HG03066 (cell line): ENCODE results near the gene DHX30.
"Not testable (repeated sequence)": the region's sequence is repeated elsewhere in the genome, so short reads cannot be mapped to it uniquely, and the experiment has no call there.

Experiments
- ATAC-seq: cut with Tn5 transposase; IDR thresholded peaks from one replicate; pipeline ENCODE4 v1.9.1; 2021; ENCODE audit warnings: low read depth; ENCODE audit not compliant: unreplicated experiment

The DHX30 gene

GRCh38 chr3:47882338-47882737 lies 79.4 kb downstream of the DHX30 start:
- ATAC-seq: no peak

DNA sequence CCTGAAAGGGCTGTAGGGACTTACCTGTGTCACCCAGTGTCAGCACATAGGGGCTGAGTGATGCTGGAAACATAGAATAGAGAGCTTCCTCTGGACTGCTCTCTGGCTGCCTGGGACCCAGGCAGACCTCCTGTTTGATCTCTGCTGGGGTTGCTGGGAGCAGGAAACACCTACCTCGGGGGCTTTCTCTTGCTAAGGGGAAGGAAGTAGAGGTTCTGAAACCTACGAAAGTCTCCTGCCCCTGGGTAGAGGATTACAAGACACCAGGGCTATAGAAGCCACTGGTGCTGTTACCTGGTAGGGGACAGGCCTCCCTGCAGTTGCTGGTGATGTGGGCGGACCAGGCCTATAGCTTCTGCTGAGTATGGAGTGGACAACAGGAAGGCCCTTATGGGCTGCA lies 81.7 kb downstream of the DHX30 start:
- no peak for ATAC-seq

DNA sequence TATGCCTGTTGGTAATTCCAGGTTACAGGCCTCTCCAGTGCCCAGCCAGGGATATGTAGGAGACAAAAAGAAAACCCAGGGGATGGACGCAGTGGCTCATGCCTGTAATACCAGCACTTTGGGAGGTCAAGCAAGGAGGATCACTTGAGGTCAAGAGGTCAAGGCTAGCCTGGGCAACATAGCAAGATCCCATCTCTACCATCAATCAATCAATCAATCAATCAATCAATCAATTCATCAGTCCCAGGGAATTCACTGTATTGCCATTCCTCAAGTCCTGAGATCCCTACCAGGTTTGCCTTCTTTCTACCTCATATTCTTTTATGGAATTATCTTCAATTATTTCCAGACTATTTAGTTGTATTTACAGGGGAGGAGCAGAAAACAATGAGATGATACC lies 82.2 kb downstream of the DHX30 start:
- no peak for ATAC-seq

DNA sequence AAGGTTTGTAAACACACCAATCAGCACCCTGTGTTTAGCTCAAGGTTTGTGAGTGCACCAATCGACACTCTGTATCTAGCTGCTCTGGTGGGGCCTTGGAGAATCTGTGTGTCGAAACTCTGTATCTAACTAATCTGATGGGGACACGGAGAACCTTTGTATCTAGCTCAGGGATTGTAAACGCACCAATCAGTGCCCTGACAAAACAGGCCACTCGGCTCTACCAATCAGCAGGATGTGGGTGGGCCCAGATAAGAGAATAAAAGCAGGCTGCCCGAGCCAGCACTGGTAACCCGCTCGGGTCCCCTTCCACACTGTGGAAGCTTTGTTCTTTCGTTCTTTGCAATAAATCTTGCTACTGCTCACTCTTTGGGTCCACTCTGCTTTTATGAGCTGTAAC lies 85.1 kb downstream of the DHX30 start:
- ATAC-seq: not testable (repeated sequence)

DNA sequence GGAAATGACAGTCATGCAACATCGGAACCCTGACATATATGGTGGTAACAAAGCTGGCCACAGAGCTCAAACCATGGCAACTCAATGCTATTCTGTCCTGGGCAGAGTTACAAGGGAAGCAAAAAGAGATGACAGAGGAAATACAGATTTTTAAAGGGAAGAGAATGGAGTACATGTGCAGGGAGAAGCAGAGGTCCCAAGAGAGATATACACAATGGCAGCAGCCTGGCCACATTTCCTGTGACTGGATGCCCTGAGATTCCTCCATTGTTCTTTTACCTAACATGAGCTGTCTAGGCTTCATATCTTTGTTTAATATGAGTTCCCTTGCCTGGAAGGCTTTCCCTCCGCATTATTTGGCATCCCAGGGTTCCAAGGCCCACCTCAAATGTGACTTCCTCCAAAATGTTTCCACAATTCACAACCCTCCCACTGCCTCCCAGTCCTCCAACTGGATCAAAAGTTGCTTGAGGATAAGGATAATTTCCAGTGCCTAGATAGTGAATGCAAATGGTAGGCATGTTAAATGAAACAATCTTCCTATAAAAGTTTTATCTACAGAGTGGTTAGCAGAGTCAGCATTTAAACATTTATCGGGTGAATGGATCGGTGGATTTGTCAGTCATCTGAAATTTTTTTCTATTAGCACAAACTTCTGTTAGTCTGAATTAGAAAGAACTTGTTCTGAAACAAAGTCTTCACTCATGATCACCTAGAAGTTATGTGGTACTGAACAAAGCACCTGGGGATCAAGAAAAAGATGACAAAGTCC lies 86.2 kb downstream of the DHX30 start:
- no peak for ATAC-seq

GRCh38 chr3:47890126-47890827 lies 87.3 kb downstream of the DHX30 start:
- ATAC-seq: no peak

DNA sequence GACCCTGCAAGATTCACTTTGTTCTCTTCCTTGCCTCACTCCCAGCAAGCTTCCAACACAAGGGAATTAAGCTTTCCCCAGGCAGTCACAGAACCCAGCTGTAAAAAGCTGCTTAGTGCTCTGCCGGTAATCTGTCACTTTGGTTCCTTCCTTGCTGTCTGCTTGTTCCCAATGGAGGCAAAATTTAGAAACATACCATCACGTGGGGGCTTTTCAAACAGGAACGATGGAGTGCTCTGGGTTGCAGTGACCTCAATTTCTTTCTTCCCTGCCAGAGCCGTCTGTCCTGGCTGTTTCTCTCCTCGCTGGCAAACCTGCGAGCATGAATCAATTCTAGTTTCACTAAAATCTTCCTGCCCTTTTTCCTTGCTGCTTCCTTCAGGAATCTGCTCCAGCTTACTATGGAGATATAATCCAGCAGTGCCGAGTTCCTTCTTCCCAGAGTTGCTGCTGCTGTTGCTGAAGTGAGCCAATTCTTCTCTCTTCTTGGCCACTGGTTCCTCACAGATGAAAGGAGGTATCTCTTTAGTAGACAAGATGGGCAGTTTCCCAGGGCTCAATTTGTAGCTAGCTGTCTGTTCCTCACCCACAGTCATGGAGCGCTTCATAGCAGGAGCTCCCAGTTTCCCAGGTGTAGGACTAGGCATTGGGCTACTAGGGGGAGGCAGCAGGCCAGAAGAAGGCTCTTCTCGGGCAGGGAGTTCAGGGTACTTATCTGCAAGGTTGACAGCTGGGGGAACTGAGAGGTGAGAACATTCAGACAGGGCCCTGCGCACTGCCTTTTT lies 88.1 kb downstream of the DHX30 start:
- ATAC-seq: no peak

DNA sequence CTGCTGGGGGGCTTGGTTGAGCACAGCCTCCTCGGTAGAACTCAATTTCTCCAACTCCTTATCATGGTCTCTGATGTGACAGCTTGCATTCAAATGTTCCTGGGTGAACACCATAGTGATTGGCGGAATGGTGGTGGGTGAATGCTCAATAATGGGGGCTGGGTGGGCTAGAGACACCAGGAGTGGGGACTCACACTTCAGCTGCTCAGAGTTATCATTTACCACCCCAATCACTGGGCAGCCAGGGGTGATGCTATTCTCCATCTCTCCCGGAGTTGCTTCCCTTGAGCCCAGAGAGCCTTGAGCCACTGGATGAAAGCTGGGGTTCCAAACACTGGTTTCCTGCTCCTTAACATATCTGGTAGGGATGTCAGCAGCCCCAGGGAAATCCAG lies 88.7 kb downstream of the DHX30 start:
- ATAC-seq: no peak

DNA sequence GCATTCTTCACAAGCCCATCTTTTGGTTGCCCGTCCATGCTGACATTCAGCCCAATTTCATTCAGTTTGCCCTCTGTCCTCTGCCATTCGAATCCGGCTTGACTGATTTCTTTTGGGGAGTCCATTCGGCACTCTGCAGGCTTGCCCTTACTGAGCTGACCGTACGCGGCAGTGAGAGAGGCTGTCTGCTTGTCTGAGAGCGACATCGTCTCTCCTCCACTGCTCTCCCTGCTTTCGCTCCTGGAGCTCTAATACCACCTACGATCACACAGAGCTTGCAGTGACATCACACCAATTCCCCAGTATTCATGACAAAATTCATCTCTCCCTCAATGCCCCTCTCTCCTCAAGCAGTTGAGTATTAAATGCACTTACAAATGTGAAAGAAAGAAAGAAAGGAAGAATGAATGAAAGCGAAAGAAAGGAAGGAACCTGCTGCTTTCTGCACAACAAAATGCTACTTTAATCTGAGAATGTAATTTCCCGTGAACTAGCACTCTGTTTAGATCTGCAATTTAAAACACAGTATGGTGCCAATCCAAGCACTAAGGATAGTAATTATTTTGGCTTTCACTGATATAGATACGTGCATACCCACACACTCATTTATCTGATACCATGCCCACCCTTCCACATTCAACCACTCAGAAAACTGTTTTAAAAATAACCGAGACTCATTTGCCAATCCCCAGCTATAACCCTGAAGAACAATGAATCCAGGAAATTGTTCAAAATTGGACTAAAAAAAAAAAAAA lies 89.5 kb downstream of the DHX30 start:
- ATAC-seq: no peak

- no peak for ATAC-seq
Observed at GRCh38 chr3:47895241-47895640, 92.3 kb downstream of the DHX30 start.

- ATAC-seq: no peak
Observed at GRCh38 chr3:47896736-47897135, 93.8 kb downstream of the DHX30 start.

DNA sequence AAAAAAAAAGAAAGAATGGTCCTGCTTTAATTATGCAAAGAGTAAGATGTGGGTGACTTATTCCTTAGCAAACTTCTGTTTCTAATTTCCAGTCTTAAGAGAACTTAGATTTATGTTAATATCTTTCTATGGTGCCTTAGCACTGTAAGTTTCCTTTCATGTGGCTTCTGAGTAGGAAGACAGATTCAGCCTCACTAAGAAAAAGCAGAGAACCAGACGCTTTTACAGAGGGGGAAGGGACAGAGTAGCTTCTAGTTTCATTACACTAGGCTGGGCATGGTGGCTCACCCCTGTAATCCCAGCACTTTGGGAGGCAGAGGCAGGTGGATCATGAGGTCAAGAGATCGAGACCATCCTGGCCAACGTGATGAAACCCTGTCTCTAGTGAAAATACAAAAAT lies 95.0 kb downstream of the DHX30 start:
- ATAC-seq: no peak

DNA sequence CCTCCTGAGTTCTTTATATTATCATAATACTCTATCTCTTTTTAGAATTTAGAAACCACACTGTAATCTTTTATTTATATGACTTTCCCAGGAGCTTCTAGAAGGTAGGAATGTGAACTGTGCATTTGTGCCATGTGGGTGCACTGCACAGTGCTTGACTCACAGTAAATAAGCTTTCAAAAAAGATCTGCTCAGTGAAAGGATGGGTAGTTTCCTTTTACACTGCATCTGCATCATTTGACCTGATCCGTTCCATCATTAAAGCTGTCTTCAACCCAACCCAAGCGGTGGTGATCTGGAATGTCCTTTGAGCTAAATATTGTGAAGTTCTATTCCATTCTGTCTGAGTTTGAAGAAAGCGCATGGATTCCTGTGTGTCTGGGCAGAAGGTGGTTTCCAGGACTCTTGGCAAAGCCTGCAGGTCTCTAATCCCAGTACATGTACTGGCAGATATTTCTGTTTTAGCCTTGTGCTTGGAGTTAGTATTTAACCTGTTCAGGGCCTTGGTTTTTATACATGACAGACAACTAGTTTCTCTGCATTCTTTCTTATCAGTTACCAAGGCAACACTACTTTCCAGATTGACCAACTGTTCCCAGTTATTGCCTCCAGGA lies 96.7 kb downstream of the DHX30 start:
- no peak for ATAC-seq
